GM12878 (cell line): ENCODE data around the gene GDPD1. TPM values are rescaled to one million over a fixed set of nuclear protein-coding genes. Genes with fewer than 3 reads are reported as not detected.

ENCODE experiments used
- ATAC-seq: fragments of 200-7000 bp; cut with Tn5 transposase; 3 replicates; pipeline ENCODE4 v1.9.1; 2020; ENCODE audit warnings: mild to moderate bottlenecking, moderate library complexity
- BruUV-seq: library from RNA; stranded (reverse); fragments of 400-500 nt; replicated peaks from 2 replicates; lab custom pipeline; 2021; lab: Mats Ljungman, UMichigan
- CTCF ChIA-PET: fragments of 300-600 bp; sonication (Branson Sonifier 250); formaldehyde crosslinking; extraction: SDS; loops from one replicate; lab custom pipeline; 2021; ENCODE audit warnings: inconsistent platforms; lab: Yijun Ruan, JAX
- POLR2A ChIA-PET: fragments of 350-600 bp; formaldehyde crosslinking; extraction: SDS; loops from one replicate; lab custom pipeline; 2021; ENCODE audit warnings: inconsistent platforms; lab: Charles Lee
- RAD21 ChIA-PET: fragments of 300-600 bp; sonication (Branson Sonifier 250); formaldehyde crosslinking; loops from one replicate; lab custom pipeline; 2023; ENCODE audit warnings: antibody characterized with exemption; ENCODE audit not compliant: unreplicated experiment; lab: Charles Lee
- SMC1A ChIA-PET: fragments of 300-600 bp; sonication (Branson Sonifier 250); formaldehyde crosslinking; loops from one replicate; lab custom pipeline; 2023; ENCODE audit not compliant: unreplicated experiment, uncharacterized antibody; lab: Charles Lee
- DNase-seq: peaks from one replicate; pipeline ENCODE4 v3.0.0-alpha.2; 2011; ENCODE audit warnings: low read depth, low spot score
- FAIRE-seq: peaks from 3 replicates; lab custom pipeline; 2011; peaks lifted over from hg19 to GRCh38; lab: Jason Lieb, UNC
- H2AFZ ChIP-seq: 2 replicates; pipeline ENCODE4 v1.6.0; 2011; ENCODE audit warnings: low read depth, low read length, control low read depth; ENCODE audit not compliant: control insufficient read depth
- H3K27ac ChIP-seq: 2 replicates; pipeline ENCODE4 v1.5.1; 2011; ENCODE audit warnings: control low read depth; ENCODE audit not compliant: control insufficient read depth, insufficient read depth
- H3K27me3 ChIP-seq, 2 experiments: replicated peaks in 1 of 2; 2 replicates each; pipeline versions ENCODE4 v1.6.0 to v1.6.1; 2011; ENCODE audit warnings: low read length in 1 of 2; ENCODE audit not compliant: control insufficient read depth in 2 of 2, insufficient read depth in 2 of 2
- H3K36me3 ChIP-seq, 2 experiments: 2 replicates each; pipeline ENCODE4 v1.5.1; 2011; ENCODE audit warnings: low read length in 1 of 2; ENCODE audit not compliant: control insufficient read depth in 2 of 2, insufficient read depth in 2 of 2
- H3K4me1 ChIP-seq: 2 replicates; pipeline ENCODE4 v1.6.1; 2011; ENCODE audit warnings: mild to moderate bottlenecking, low read length, moderate library complexity, mixed read lengths; ENCODE audit not compliant: control insufficient read depth, insufficient read depth
- H3K4me2 ChIP-seq: 2 replicates; pipeline ENCODE4 v1.6.0; 2011; ENCODE audit warnings: control low read depth; ENCODE audit not compliant: control insufficient read depth, insufficient read depth
- H3K4me3 ChIP-seq: fragments of 200-600 bp; sonication (generic); 2 replicates; pipeline ENCODE4 v1.5.1; 2016
- H3K79me2 ChIP-seq: 2 replicates; pipeline ENCODE4 v1.6.0; 2011; ENCODE audit warnings: low read length; ENCODE audit not compliant: control insufficient read depth, insufficient read depth
- H3K9ac ChIP-seq: 2 replicates; pipeline ENCODE4 v1.8.0; 2011; ENCODE audit warnings: low read length, control low read depth, mixed read lengths; ENCODE audit not compliant: control insufficient read depth, insufficient read depth
- H3K9me3 ChIP-seq: replicated peaks from 3 replicates; pipeline ENCODE4 v1.5.1; 2011; ENCODE audit warnings: mild to moderate bottlenecking, low read length; ENCODE audit not compliant: control insufficient read depth, insufficient read depth
- H4K20me1 ChIP-seq: 2 replicates; pipeline ENCODE4 v1.6.0; 2011; ENCODE audit not compliant: control insufficient read depth, insufficient read depth
- BCL11A ChIP-seq: IDR thresholded peaks from 2 replicates; pipeline ENCODE4 v1.6.1; 2011; ENCODE audit warnings: low read depth, low read length
- CHD4 ChIP-seq: fragments of 200-600 bp; sonication (generic); IDR thresholded peaks from 2 replicates; pipeline ENCODE4 v1.6.1; 2016; ENCODE audit warnings: mild to moderate bottlenecking
- HCFC1 ChIP-seq: fragments of 150-350 bp; IDR thresholded peaks from 2 replicates; pipeline ENCODE4 v1.6.1; 2014; ENCODE audit warnings: low read length
- JUNB ChIP-seq: IDR thresholded peaks from 2 replicates; pipeline ENCODE4 v1.6.1; 2016; ENCODE audit warnings: antibody characterized with exemption, mild to moderate bottlenecking
- KAT2A ChIP-seq: conservative IDR thresholded peaks from 2 replicates; pipeline ENCODE4 v1.6.1; 2011; ENCODE audit warnings: low read depth, low read length; ENCODE audit not compliant: control insufficient read depth
- MEF2B ChIP-seq: fragments of 450-650 bp; IDR thresholded peaks from 2 replicates; pipeline ENCODE4 v1.6.1; 2018; ENCODE audit warnings: mild to moderate bottlenecking, moderate library complexity; ENCODE audit not compliant: partially characterized antibody, poor library complexity, severe bottlenecking
- MYC ChIP-seq: IDR thresholded peaks from 2 replicates; pipeline ENCODE4 v1.6.1; 2011; ENCODE audit warnings: mild to moderate bottlenecking, low read length, moderate library complexity, inconsistent platforms; ENCODE audit not compliant: insufficient read depth, insufficient replicate concordance, insufficient read length, severe bottlenecking
- POLR2AphosphoS5 ChIP-seq: IDR thresholded peaks from 2 replicates; pipeline ENCODE4 v1.6.1; 2011; ENCODE audit warnings: mild to moderate bottlenecking, low read length, inconsistent platforms
- ZNF274 ChIP-seq: IDR thresholded peaks from one replicate; pipeline ENCODE4 v1.8.0; 2011; ENCODE audit not compliant: insufficient read length, insufficient read depth
- WGBS: methylation state at CpG from one replicate; pipeline ENCODE4 v1.1.6; 2016; ENCODE audit warnings: low lambda C conversion rate; ENCODE audit not compliant: insufficient replicate concordance, insufficient coverage; ENCODE audit errors: missing lambda C conversion rate; 5-methylcytosine and 5-hydroxymethylcytosine counted together
- in situ Hi-C: fragments of 300-500 bp; cut with MboI; formaldehyde crosslinking; loops from 9 replicates; pipeline ENCODE4 v1.14.3; 2018; ENCODE audit warnings: mixed read lengths
- intact Hi-C: fragments of 100-400 bp; cut with micrococcal nuclease; formaldehyde crosslinking; loops from one replicate; pipeline ENCODE4 v1.14.2; 2022; ENCODE audit not compliant: unreplicated experiment
- polyA plus RNA-seq, 11 experiments: library from polyadenylated mRNA; depleted of rRNA in 4 of 11; unstranded in 6 of 11; stranded (reverse) in 5 of 11; fragments of >200 nt; fragmentation: Nextera tagmentation in 4 of 11; fragmentation: Illumina TruSeq in 1 of 11; extraction: Ambion mirVana in 4 of 11; extraction: Trizol in 1 of 11; gene quantifications; 1 replicate in 1 of 11; 2 replicates in 10 of 11; pipeline versions ENCODE4 v1.2.1 to v1.2.3, GENCODE V29; 2011 to 2016; ENCODE audit warnings: inconsistent platforms in 2 of 11, missing spikeins in 2 of 11, low read depth in 1 of 11
- small RNA-seq: library from RNA; depleted of rRNA; stranded (forward); fragments of <200 nt; gene quantifications from one replicate; pipeline ENCODE3, GENCODE V24; 2014
- total RNA-seq, 4 experiments: library from RNA; depleted of rRNA in 3 of 4; stranded (reverse); fragments of >200 nt in 3 of 4; fragmentation: Illumina TruSeq in 1 of 4; extraction: Trizol in 1 of 4; gene quantifications; 2 replicates each; pipeline versions ENCODE4 v1.2.1 to v1.2.3, GENCODE V29; 2013 to 2021

GDPD1 gene
- total and polyA plus RNA-seq, 10 of the 15 experiments (the other 5 are each of a cell fraction or from before 2014, with no cell fraction given) = 0.18 to 1.6 (median 0.69) TPM

- WGBS = 25% methylated on average over 4 of the region's 4 CpGs
- SMC1A ChIA-PET = interaction anchor here (0.6 to 12.6 kb wide), 6 partner anchors 14 to 138 kb away, joined by 3 to 217 read pairs (median 4); no protein-coding TSS in a partner anchor
- FAIRE-seq (no peak), DNase-seq (no peak), ATAC-seq (no peak)
- no TSS peak for BruUV-seq
- H3K4me1 ChIP-seq = no peaks in the 10 kb centered on the region
- TF ChIP-seq MYC (no peak), CHD4 (no peak), ZNF274 (no peak), JUNB (no peak), MEF2B (no peak), HCFC1 (no peak), KAT2A (no peak), POLR2AphosphoS5 (no peak), BCL11A (no peak)
- H3K9ac ChIP-seq = no peak overlapping the region
- intact Hi-C loops (loop anchor here (10.0 kb wide), 1 partner anchor 429 kb away; no protein-coding TSS in a partner anchor), in situ Hi-C loops (no loop called here)
- H3K27me3 ChIP-seq = no peaks in the 10 kb centered on the region
- H3K4me3 ChIP-seq = no peak overlapping the region
- no peak overlapping the region for H3K4me2 ChIP-seq
- H3K36me3 ChIP-seq = no peaks in the 10 kb centered on the region
- H3K79me2 ChIP-seq = no peaks in the 10 kb centered on the region
- H2AFZ ChIP-seq = no peak overlapping the region
- RAD21 ChIA-PET = interaction anchor here (1.1 to 12.2 kb wide), 3 partner anchors 14 to 125 kb away, joined by 4 to 169 read pairs (median 4); no protein-coding TSS in a partner anchor
- no peak overlapping the region for H3K27ac ChIP-seq
- H3K9me3 ChIP-seq = no peaks in the 10 kb centered on the region
- POLR2A ChIA-PET = no interaction called here
- no peaks in the 10 kb centered on the region for H4K20me1 ChIP-seq
- CTCF ChIA-PET = interaction anchor here (0.9 to 13.4 kb wide), 8 partner anchors 10 to 122 kb away, joined by 3 to 383 read pairs (median 9); no protein-coding TSS in a partner anchor
These were observed 95.6 kb downstream of the GDPD1 start for GRCh38 chr17:59315866-59316265.

Small RNA genes lying within 50 kb of the gene (small RNA-seq; reads per million reads assigned to genes)
- gene RF00019 = not detected
- not detected for gene SNRPGP17

Other genes starting within 250 kb of the GDPD1 start
- gene TRIM37, start 113.6 kb upstream of the GDPD1 start, total RNA-seq (2014; rRNA removed) = 17.7 and 19.7 TPM in 2 replicates
- gene TRIM37, start 113.6 kb upstream of the GDPD1 start, total RNA-seq (2014; rRNA removed; fragmentation: Illumina TruSeq; extraction: Trizol) = 19.4 and 19.7 TPM in 2 replicates
- 17.9 and 20.6 TPM in 2 replicates for gene TRIM37, start 113.6 kb upstream of the GDPD1 start, total RNA-seq (2021)
- 18.6 and 24.4 TPM in 2 replicates for gene TRIM37, start 113.6 kb upstream of the GDPD1 start, polyA plus RNA-seq (2011; rRNA removed)
- 16.4 and 21.2 TPM in 2 replicates for gene TRIM37, start 113.6 kb upstream of the GDPD1 start, polyA plus RNA-seq (2014; fragmentation: Illumina TruSeq; extraction: Trizol)
- gene TRIM37, start 113.6 kb upstream of the GDPD1 start, polyA plus RNA-seq (2014; fragmentation: Nextera tagmentation; extraction: Ambion mirVana) = 1 to 10 TPM; 4.8 to 6.7 TPM
- gene TRIM37, start 113.6 kb upstream of the GDPD1 start, polyA plus RNA-seq (2014; rRNA removed) = 11.7 and 13.3 TPM in 2 replicates
- gene TRIM37, start 113.6 kb upstream of the GDPD1 start, polyA plus RNA-seq (2016; fragmentation: Nextera tagmentation; extraction: Ambion mirVana) = 10 to 100 TPM; 18.6 to 19.6 TPM
- gene SKA2, start 65.3 kb upstream of the GDPD1 start, total RNA-seq (2014; rRNA removed) = 57.8 and 59.5 TPM in 2 replicates
- gene SKA2, start 65.3 kb upstream of the GDPD1 start, total RNA-seq (2014; rRNA removed; fragmentation: Illumina TruSeq; extraction: Trizol) = 123 and 131 TPM in 2 replicates
- 65.9 and 66.8 TPM in 2 replicates for gene SKA2, start 65.3 kb upstream of the GDPD1 start, total RNA-seq (2021)
- 40.3 and 72.1 TPM in 2 replicates for gene SKA2, start 65.3 kb upstream of the GDPD1 start, polyA plus RNA-seq (2011; rRNA removed)
- 137 and 168 TPM in 2 replicates for gene SKA2, start 65.3 kb upstream of the GDPD1 start, polyA plus RNA-seq (2014; fragmentation: Illumina TruSeq; extraction: Trizol)
- gene SKA2, start 65.3 kb upstream of the GDPD1 start, polyA plus RNA-seq (2014; fragmentation: Nextera tagmentation; extraction: Ambion mirVana) = 100 to 1,000 TPM; 110 to 114 TPM
- 71.4 and 82.5 TPM in 2 replicates for gene SKA2, start 65.3 kb upstream of the GDPD1 start, polyA plus RNA-seq (2014; rRNA removed)
- gene SKA2, start 65.3 kb upstream of the GDPD1 start, polyA plus RNA-seq (2016; fragmentation: Nextera tagmentation; extraction: Ambion mirVana) = 100 to 1,000 TPM; 124 to 133 TPM
- gene PRR11, start 64.8 kb upstream of the GDPD1 start, total RNA-seq (2014; rRNA removed) = 20.8 and 21.2 TPM in 2 replicates
- gene PRR11, start 64.8 kb upstream of the GDPD1 start, total RNA-seq (2014; rRNA removed; fragmentation: Illumina TruSeq; extraction: Trizol) = 73.9 and 74.4 TPM in 2 replicates
- gene PRR11, start 64.8 kb upstream of the GDPD1 start, total RNA-seq (2021) = 51.3 and 54.0 TPM in 2 replicates
- 78.3 and 95.1 TPM in 2 replicates for gene PRR11, start 64.8 kb upstream of the GDPD1 start, polyA plus RNA-seq (2011; rRNA removed)
- 97.0 and 99.8 TPM in 2 replicates for gene PRR11, start 64.8 kb upstream of the GDPD1 start, polyA plus RNA-seq (2014; fragmentation: Illumina TruSeq; extraction: Trizol)
- 10 to 100 TPM; 32.6 to 49.8 TPM for gene PRR11, start 64.8 kb upstream of the GDPD1 start, polyA plus RNA-seq (2014; fragmentation: Nextera tagmentation; extraction: Ambion mirVana)
- 46.8 and 49.7 TPM in 2 replicates for gene PRR11, start 64.8 kb upstream of the GDPD1 start, polyA plus RNA-seq (2014; rRNA removed)
- 10 to 100 TPM; 39.8 to 46.2 TPM for gene PRR11, start 64.8 kb upstream of the GDPD1 start, polyA plus RNA-seq (2016; fragmentation: Nextera tagmentation; extraction: Ambion mirVana)
- 17.5 and 20.0 TPM in 2 replicates for gene SMG8, start 10.5 kb upstream of the GDPD1 start, total RNA-seq (2014; rRNA removed)
- gene SMG8, start 10.5 kb upstream of the GDPD1 start, total RNA-seq (2014; rRNA removed; fragmentation: Illumina TruSeq; extraction: Trizol) = 17.3 and 17.7 TPM in 2 replicates
- 13.6 and 14.6 TPM in 2 replicates for gene SMG8, start 10.5 kb upstream of the GDPD1 start, total RNA-seq (2021)
- 15.6 and 16.9 TPM in 2 replicates for gene SMG8, start 10.5 kb upstream of the GDPD1 start, polyA plus RNA-seq (2011; rRNA removed)
- 15.6 and 18.9 TPM in 2 replicates for gene SMG8, start 10.5 kb upstream of the GDPD1 start, polyA plus RNA-seq (2014; fragmentation: Illumina TruSeq; extraction: Trizol)
- gene SMG8, start 10.5 kb upstream of the GDPD1 start, polyA plus RNA-seq (2014; fragmentation: Nextera tagmentation; extraction: Ambion mirVana) = 1 to 10 TPM; 2.8 to 3.8 TPM
- 10.3 and 11.1 TPM in 2 replicates for gene SMG8, start 10.5 kb upstream of the GDPD1 start, polyA plus RNA-seq (2014; rRNA removed)
- 10 to 100 TPM; 15.8 to 16.8 TPM for gene SMG8, start 10.5 kb upstream of the GDPD1 start, polyA plus RNA-seq (2016; fragmentation: Nextera tagmentation; extraction: Ambion mirVana)
- gene YPEL2, start 111.1 kb downstream of the GDPD1 start, total RNA-seq (2014; rRNA removed) = 0.45 and 0.71 TPM in 2 replicates
- 0.63 and 0.64 TPM in 2 replicates for gene YPEL2, start 111.1 kb downstream of the GDPD1 start, total RNA-seq (2014; rRNA removed; fragmentation: Illumina TruSeq; extraction: Trizol)
- 0.69 and 0.92 TPM in 2 replicates for gene YPEL2, start 111.1 kb downstream of the GDPD1 start, total RNA-seq (2021)
- 8.1 and 8.3 TPM in 2 replicates for gene YPEL2, start 111.1 kb downstream of the GDPD1 start, polyA plus RNA-seq (2011; rRNA removed)
- 0.55 and 0.76 TPM in 2 replicates for gene YPEL2, start 111.1 kb downstream of the GDPD1 start, polyA plus RNA-seq (2014; fragmentation: Illumina TruSeq; extraction: Trizol)
- gene YPEL2, start 111.1 kb downstream of the GDPD1 start, polyA plus RNA-seq (2014; fragmentation: Nextera tagmentation; extraction: Ambion mirVana) = under 1 TPM; 0.11 to 0.18 TPM
- 0.41 and 0.47 TPM in 2 replicates for gene YPEL2, start 111.1 kb downstream of the GDPD1 start, polyA plus RNA-seq (2014; rRNA removed)
- under 1 TPM; 0.15 to 0.51 TPM for gene YPEL2, start 111.1 kb downstream of the GDPD1 start, polyA plus RNA-seq (2016; fragmentation: Nextera tagmentation; extraction: Ambion mirVana)